Right atrium auricular region (tissue), 2 donors: ENCODE measurements around the gene SEMA5A. TPM values are rescaled to one million over a fixed set of nuclear protein-coding genes. Genes with fewer than 3 reads are reported as not detected.

Source experiments
- DNase-seq: peaks from one replicate; pipeline ENCODE4 v3.0.0-alpha.2; 2019; ENCODE audit warnings: low spot score
- H3K27ac ChIP-seq, 2 donors: fragments of 200-600 bp; sonication (generic); 1 replicate in 1 of 2; 2 replicates in 1 of 2; pipeline ENCODE4 v1.5.1; 2016 to 2019
- H3K27me3 ChIP-seq, 2 donors: fragments of 200-600 bp; sonication (generic); one replicate each; pipeline versions ENCODE4 v1.5.1 to v1.6.0; 2017 to 2019
- H3K36me3 ChIP-seq: fragments of 200-600 bp; sonication (generic); one replicate; pipeline ENCODE4 v1.5.1; 2016
- H3K4me1 ChIP-seq, 2 donors: fragments of 200-600 bp; sonication (generic); one replicate each; pipeline versions ENCODE4 v1.5.1 to v1.6.0; 2017 to 2019
- H3K4me3 ChIP-seq, 2 donors: fragments of 200-600 bp; sonication (generic); 1 replicate in 1 of 2; 2 replicates in 1 of 2; pipeline ENCODE4 v1.5.1; 2017 to 2019; ENCODE audit warnings: mild to moderate bottlenecking in 1 of 2, moderate library complexity in 1 of 2
- H3K9me3 ChIP-seq, 2 donors: fragments of 200-600 bp; sonication (generic); one replicate each; pipeline ENCODE4 v1.5.1; 2019
- CTCF ChIP-seq, 2 donors: fragments of 200-600 bp; sonication (generic); IDR thresholded peaks; one replicate each; pipeline ENCODE4 v1.5.1; 2019; ENCODE audit warnings: antibody characterized with exemption in 2 of 2
- total RNA-seq, 2 donors: library from RNA; depleted of rRNA; stranded (reverse); fragments of >200 nt; gene quantifications; one replicate each; pipeline ENCODE4 v1.1.0, GENCODE V29; 2016

SEMA5A gene
- total RNA-seq, 2 donors from 2014 or later, result 14.1 to 26.2 TPM

- no peak for TF ChIP-seq CTCF (IDR thresholded peaks at IDR 0.05)
Observed at GRCh38 chr5:9149988-9150387, 395.9 kb downstream of the SEMA5A start.

GRCh38 chr5:9148242-9148641 lies 397.6 kb downstream of the SEMA5A start:
- H3K36me3 ChIP-seq, result no peaks in the 10 kb centered on the region
- no peak overlapping the region for H3K27ac ChIP-seq
- H3K27me3 ChIP-seq, result no peaks in the 10 kb centered on the region
- H3K9me3 ChIP-seq, result no peaks in the 10 kb centered on the region
- no peak overlapping the region for H3K4me3 ChIP-seq
- H3K4me1 ChIP-seq, result peaks cover 0 to 10% of the 10 kb centered on the region in 2 donors
- no peak for DNase-seq
- no peak for TF ChIP-seq CTCF (IDR thresholded peaks at IDR 0.05)

More at GRCh38 chr5:9149988-9150387, 395.9 kb downstream of the SEMA5A start:
- no peaks in the 10 kb centered on the region for H3K36me3 ChIP-seq
- H3K4me3 ChIP-seq, result no peak overlapping the region
- no peaks in the 10 kb centered on the region for H3K27me3 ChIP-seq
- no peaks in the 10 kb centered on the region for H3K9me3 ChIP-seq
- DNase-seq, result no peak
- H3K4me1 ChIP-seq, result peaks cover 0 to 10% of the 10 kb centered on the region in 2 donors
- H3K27ac ChIP-seq, result no peak overlapping the region

GRCh38 chr5:9140711-9141110 lies 405.2 kb downstream of the SEMA5A start:
- H3K27me3 ChIP-seq, result no peaks in the 10 kb centered on the region
- TF ChIP-seq CTCF (IDR thresholded peaks at IDR 0.05), result no peak
- H3K27ac ChIP-seq, result no peak overlapping the region
- no peak for DNase-seq
- H3K36me3 ChIP-seq, result no peaks in the 10 kb centered on the region
- no peak overlapping the region for H3K4me3 ChIP-seq
- H3K4me1 ChIP-seq, result no peaks in the 10 kb centered on the region
- H3K9me3 ChIP-seq, result no peaks in the 10 kb centered on the region

GRCh38 chr5:9140202-9140601 lies 405.7 kb downstream of the SEMA5A start:
- H3K4me1 ChIP-seq, result no peaks in the 10 kb centered on the region
- H3K27me3 ChIP-seq, result no peaks in the 10 kb centered on the region
- no peak for TF ChIP-seq CTCF (IDR thresholded peaks at IDR 0.05)
- H3K4me3 ChIP-seq, result no peak overlapping the region
- no peak overlapping the region for H3K27ac ChIP-seq
- no peaks in the 10 kb centered on the region for H3K36me3 ChIP-seq
- H3K9me3 ChIP-seq, result no peaks in the 10 kb centered on the region
- no peak for DNase-seq

- no peak for TF ChIP-seq CTCF (IDR thresholded peaks at IDR 0.05)
- Histone ChIP-seq H3K4me1 (no peaks in the 10 kb centered on the region), H3K9me3 (no peaks in the 10 kb centered on the region), H3K36me3 (no peaks in the 10 kb centered on the region), H3K4me3 (no peak overlapping the region), H3K27me3 (no peaks in the 10 kb centered on the region), H3K27ac (no peak overlapping the region)
- no peak for DNase-seq
Observed at GRCh38 chr5:9139344-9139743, 406.5 kb downstream of the SEMA5A start.

GRCh38 chr5:9128136-9128535 lies 417.7 kb downstream of the SEMA5A start:
- no peak for TF ChIP-seq CTCF (IDR thresholded peaks at IDR 0.05)
- no peak for DNase-seq
- no peak overlapping the region for H3K4me3 ChIP-seq
- H3K27ac ChIP-seq, result no peak overlapping the region
- H3K27me3 ChIP-seq, result no peaks in the 10 kb centered on the region
- no peaks in the 10 kb centered on the region for H3K9me3 ChIP-seq
- no peaks in the 10 kb centered on the region for H3K36me3 ChIP-seq
- H3K4me1 ChIP-seq, result no peaks in the 10 kb centered on the region
